Measurements from ENCODE around the gene CRKL.

GRCh38 chr22:20940186-20940651 is 23.0 kb downstream of the CRKL start:
- TF ChIP-seq CTCF (IDR thresholded peaks at IDR 0.05): no peak
- TF ChIP-seq POLR2AphosphoS5 (IDR thresholded peaks at IDR 0.05): no peak
